Raji (cell line): ENCODE measurements around the gene NFKBIE.

Experiments
- POLR2A ChIP-seq: IDR thresholded peaks from 2 replicates; pipeline ENCODE4 v1.6.1; 2011; ENCODE audit warnings: low read depth, low read length, control low read depth; ENCODE audit not compliant: insufficient read depth

NFKBIE gene

GRCh38 chr6:44249082-44249748 lies 16.1 kb downstream of the NFKBIE start:
- TF ChIP-seq POLR2A, result no peak

- TF ChIP-seq POLR2A, result no peak
Observed at GRCh38 chr6:44248579-44248978, 16.8 kb downstream of the NFKBIE start.

GRCh38 chr6:44247338-44248302 lies 17.7 kb downstream of the NFKBIE start:
- no peak for TF ChIP-seq POLR2A

GRCh38 chr6:44246663-44247337 lies 18.6 kb downstream of the NFKBIE start, which contains the start of gene HSP90AB1:
Gene HSP90AB1 (plus strand): TSS chr6:44247101. CDS start chr6:44248630, 1,529 bp downstream.
- peak; percentile 100 for TF ChIP-seq POLR2A

GRCh38 chr6:44245912-44246662 lies 19.3 kb downstream of the NFKBIE start:
- TF ChIP-seq POLR2A, result no peak

- no peak for TF ChIP-seq POLR2A
Observed at GRCh38 chr6:44245391-44245911, 19.9 kb downstream of the NFKBIE start.

- no peak for TF ChIP-seq POLR2A
Observed at GRCh38 chr6:44243345-44243744, 22.0 kb downstream of the NFKBIE start.

GRCh38 chr6:44238687-44239350 lies 26.5 kb downstream of the NFKBIE start:
- no peak for TF ChIP-seq POLR2A

- TF ChIP-seq POLR2A, result peak; percentile 52
Observed at GRCh38 chr6:44237813-44238433, 27.4 kb downstream of the NFKBIE start.

GRCh38 chr6:44237021-44237812 lies 28.1 kb downstream of the NFKBIE start:
- no peak; the same call in 1 of the 2 replicates for TF ChIP-seq POLR2A

GRCh38 chr6:44235891-44236516 lies 29.3 kb downstream of the NFKBIE start:
- TF ChIP-seq POLR2A, result no peak

GRCh38 chr6:44235269-44235668 lies 30.1 kb downstream of the NFKBIE start:
- TF ChIP-seq POLR2A, result no peak
